Fibroblast of skin of back (primary cell): ENCODE measurements around the gene AK6. TPM values are rescaled to one million over a fixed set of nuclear protein-coding genes. Genes with fewer than 3 reads are reported as not detected.
A peak's percentile ranks its signal among the peaks of the same experiment; 100 is the strongest.
"Not testable (repeated sequence)": the region's sequence is repeated elsewhere in the genome, so short reads cannot be mapped to it uniquely, and the experiment has no call there.

ENCODE experiments used
- DNase-seq: peaks from one replicate; pipeline ENCODE4 v3.0.0-alpha.2; 2013
- polyA plus RNA-seq, 2 experiments: library from polyadenylated mRNA; unstranded; fragments of 120-200 nt; gene quantifications; one replicate each; pipeline ENCODE4 v1.2.1, GENCODE V29; 2013; ENCODE audit not compliant: insufficient read length in 2 of 2

The AK6 gene
- 42.8 TPM for polyA plus RNA-seq (2013, experiment 1 of 2; ENCODE audit: insufficient read length)
- polyA plus RNA-seq (2013, experiment 2 of 2; ENCODE audit: insufficient read length) = 30.3 TPM

DNA sequence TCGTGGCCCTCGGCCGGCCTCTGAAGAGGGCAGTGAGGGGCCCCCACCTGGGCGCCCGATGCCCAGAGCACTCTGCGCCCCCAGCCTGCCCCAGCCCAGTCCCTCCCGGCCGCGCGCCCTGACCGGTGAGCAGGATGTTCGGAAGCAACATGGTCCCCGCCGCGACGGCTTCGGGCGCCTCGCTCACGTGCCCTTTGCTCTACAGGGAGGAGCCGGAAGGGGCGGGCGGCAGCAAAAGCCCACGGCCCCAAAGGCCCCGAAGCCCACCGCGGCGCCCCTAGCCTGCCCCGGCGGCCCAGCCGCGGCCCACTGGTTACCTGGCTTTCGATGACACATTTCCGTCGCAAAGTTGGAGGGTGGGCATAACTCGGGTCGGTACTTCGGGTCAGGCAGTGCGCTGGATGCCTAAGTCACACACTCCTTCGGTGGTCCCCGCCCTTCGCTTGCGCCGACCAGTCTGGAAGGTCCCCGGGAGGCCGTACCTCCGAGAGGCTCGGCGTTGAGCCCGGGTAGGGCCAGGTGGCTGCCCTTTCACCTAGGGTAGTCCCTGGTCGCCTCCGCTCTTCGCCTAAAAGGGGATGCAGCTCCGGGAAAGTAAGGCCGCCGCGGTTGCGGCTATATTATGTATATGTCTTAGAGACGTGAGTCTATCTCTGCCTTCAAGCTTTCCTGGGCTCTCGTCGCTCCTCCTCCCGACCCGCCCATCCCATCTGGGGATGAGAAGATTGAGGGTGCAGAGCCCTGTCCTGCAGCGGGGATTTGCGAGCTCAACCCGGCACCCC lies at the start of gene AK6, which contains the start of the genes RAD17 and TAF9:
AK6 (minus strand) TSS at position 181 of the 782 bp plus-strand sequence; CDS start at position 151, 30 bp downstream.
RAD17 (plus strand) TSS at position 479 of the 782 bp plus-strand sequence. CDS start 2,391 bp downstream, outside the sequence.
TAF9 (minus strand) TSS at position 181 of the 782 bp plus-strand sequence. CDS start 3,783 bp downstream, outside the sequence.
- peak; percentile 90 for DNase-seq

DNA sequence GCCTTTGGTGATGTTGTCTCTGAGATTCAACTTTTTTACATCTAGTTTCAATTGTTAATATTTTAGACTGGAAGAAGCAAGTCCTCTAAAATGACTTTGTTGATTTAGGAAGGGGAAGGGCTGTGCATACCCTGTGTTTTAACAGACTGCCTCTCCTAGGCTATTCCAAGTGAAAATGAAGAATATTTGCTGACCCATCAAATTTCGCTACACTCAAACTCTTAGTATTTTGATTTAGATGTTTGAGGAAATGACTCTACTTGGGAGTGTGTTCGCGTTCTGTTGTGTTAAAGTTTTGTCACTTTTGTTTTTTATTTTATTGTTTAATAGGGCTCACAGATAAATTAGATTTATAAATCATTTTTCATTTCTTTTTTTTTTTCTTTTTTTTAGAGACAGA lies 49.2 kb upstream of the AK6 start:
- no peak for DNase-seq

DNA sequence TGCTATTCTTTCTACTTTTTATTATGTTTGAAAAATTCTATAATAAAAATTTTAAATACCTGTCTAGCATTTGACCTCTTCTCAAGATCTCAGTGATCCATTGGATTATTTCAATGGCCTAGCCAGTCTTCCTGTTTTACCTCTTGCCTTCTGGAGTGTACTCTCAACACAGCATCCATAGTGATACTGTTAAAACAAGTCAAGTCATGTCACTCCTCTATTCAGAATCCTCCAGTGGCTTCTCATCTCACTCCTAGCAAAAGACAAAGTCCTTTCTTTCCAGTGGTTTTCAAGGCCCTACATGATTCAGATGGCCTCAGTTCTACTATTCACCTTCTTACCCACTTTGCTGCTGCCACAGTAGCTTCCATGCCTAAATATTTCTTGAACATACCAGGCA lies 47.4 kb upstream of the AK6 start:
- DNase-seq = no peak

DNA sequence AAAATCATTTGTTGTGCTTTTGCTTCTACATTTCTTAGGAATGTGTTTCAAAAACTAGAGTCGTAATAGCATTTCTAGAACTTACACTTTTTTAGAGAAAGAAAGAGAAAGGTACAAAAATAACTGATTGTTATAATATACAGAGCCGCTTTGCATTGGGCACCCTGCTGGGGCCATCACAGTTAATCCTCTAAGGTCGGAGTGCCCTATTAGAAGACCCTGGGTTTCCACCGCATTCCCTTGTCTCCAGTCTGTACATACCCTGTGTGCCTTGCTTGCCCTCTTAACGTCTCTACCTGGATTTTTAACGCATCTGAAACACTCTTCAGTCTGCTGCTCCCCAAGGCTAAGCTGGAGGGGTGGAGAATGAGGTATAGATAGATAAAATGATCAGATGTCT lies 46.9 kb upstream of the AK6 start:
- DNase-seq = no peak

DNA sequence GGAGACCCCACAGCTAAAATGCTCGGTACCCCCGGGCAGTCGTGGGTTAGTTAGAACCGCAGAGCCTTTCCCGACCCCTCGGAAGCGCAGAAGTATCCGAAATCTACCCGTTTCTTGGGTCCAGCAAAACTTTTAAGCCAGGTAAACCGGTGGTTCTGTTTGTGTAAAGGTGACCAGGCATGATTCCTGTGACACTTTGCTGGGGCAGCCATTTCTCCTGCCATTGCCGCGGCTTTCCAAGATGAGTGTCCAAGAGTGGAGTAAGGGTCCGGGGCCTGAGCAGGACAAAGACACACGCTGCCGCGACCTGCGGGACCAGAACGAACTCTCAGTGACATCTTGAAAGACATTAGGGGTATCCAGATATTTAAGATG lies 46.3 kb upstream of the AK6 start:
- no peak for DNase-seq

DNA sequence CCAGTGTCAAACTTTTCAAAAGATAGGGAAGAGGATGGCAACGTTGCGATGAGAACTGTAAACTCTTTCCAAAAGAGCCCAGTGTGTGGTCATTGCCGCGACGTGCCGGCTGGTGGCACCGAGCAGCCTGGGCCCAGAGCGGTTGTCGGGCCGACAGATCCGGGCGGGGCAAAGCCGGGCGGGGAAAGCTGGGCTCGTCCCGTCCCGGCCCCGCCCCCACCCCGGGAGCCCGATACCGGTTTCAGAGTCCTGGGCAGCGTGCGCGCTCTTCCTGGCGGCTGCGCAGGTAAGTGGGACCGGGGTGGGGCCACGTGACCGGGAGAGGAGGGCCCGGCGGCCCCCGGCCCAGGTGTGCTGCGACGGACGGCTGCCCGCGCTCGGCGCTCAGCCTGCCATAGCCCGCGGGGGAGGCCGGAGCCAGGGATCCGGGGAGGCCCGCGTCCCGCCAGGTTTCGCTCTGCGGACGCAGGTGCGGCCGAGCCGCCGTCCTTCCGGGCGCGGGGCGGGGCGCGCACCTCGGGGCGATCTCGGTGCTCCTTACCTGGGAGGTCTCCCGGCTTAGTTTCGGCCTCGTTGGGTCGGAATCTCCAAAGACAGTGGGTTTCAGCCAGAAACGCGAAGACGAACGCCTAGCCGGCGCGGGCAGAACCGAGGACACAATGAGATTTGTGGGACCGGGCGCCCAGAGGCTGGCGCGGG lies 45.7 kb upstream of the AK6 start, which contains the start of gene MARVELD2:
MARVELD2 (plus strand) TSS at position 232 of the 699 bp plus-strand sequence. CDS start 4,270 bp downstream, outside the sequence.
- peak; percentile 16 for DNase-seq

DNA sequence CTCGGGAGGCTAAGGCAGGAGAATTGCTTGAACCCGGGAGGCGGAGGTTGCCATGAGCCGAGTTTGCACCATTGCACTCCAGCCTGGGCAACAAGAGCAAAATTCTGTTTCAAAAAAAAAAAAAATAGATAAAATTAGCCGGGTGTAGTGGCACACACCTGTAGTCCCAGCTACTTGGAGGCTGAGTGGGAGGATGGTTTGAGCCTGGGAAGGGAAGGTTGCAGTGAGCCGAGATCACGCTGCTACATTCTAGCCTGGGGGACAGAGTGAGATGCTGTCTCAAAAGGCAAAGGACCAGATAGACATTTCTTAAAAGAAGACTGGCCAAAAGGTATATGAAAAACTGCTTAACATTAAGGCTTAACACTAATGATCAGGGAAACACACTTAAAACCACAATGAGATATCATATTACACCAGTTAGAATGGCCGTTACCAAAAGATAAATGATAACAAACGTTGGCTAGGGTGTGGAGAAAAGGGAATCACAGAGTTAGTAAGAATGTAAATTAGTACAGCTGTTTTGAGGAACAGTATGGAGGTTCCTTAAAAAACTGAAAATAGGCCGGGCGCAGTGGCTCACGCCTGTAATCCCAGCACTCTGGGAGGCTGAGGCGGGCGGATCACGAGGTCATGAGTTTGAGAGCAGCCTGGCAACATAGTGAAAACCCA lies 35.5 kb upstream of the AK6 start:
- no peak for DNase-seq

DNA sequence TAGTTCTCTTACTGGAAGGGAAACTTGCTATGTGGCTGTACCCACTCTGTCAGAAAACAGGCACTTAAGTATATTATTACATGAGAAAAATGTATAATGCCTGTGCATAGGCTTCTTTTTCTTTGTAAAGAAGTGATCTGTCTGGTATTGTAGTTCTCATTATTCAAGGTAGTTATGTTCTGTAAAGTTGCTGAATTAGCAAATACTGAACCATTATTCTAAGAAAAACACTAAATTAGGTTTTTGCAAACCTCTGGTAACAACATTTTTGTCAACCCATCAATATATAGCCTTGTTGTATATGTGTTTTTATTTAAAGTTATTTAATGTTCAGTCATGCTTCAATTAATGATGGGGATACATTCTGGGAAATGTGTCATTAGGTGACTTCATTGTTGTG lies 9.1 kb upstream of the AK6 start:
- DNase-seq = no peak

DNA sequence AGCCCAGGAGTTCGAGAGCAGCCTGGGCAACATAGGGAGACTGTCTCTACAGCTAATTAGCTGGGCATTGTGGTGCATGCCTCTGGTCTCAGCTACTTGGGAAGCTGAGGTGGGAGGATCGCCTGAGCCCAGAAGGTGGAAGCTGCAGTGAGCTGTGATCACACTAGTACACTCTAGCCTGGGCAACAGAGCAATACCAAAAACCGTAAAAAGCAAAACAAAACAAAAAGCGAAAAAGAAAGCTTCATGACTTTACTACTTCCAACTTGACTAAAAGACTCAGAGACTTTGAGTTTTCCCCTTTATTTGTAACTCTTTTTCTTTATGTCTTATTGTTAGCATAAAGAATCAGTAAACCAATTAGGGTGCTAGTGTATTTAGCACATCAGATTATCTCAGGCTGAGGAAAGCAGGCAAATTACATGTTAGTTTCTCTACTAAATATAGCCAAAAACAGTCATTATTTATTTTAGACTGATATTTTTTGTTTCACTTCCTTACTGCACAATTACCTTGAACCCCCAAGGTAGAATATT lies 5.7 kb upstream of the AK6 start:
- DNase-seq = no peak

DNA sequence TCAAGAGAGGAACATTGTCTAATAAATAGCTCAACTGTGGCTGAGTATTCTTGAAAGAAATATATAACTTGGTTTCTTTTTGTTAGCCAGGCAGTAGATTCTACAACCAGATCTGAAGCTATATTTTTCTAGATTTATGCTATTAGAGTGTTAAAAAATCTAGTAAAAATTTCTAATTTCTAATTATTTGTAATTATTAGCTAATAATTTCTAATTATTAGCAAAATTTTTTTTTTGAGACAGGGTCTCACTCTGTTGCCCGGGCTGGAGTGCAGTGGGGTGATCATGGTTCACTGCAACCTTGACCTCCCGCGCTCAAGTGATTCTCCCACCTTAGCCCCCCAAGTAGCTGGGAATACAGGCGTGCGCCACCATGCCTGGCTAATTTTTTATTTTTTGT lies 3.1 kb upstream of the AK6 start:
- no peak for DNase-seq

DNA sequence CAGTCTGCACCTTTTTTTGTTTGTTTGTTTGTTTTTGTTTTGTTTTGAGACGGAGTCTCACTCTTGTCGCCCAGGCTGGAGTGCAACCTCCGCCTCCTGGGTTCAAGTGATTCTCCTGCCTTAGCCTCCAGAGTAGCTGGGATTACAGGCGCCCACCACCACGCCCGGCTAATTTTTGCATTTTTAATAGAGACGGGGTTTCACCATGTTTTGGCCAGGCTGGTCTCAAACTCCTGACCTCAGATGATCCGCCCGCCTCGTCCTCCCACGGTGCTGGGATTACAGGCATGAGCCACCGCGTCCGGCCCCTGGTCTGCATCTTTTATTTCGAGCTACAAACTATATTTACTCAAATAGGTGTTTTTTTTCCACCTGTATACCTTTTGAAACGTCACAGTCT lies 1.0 kb upstream of the AK6 start:
- DNase-seq = not testable (repeated sequence)

DNA sequence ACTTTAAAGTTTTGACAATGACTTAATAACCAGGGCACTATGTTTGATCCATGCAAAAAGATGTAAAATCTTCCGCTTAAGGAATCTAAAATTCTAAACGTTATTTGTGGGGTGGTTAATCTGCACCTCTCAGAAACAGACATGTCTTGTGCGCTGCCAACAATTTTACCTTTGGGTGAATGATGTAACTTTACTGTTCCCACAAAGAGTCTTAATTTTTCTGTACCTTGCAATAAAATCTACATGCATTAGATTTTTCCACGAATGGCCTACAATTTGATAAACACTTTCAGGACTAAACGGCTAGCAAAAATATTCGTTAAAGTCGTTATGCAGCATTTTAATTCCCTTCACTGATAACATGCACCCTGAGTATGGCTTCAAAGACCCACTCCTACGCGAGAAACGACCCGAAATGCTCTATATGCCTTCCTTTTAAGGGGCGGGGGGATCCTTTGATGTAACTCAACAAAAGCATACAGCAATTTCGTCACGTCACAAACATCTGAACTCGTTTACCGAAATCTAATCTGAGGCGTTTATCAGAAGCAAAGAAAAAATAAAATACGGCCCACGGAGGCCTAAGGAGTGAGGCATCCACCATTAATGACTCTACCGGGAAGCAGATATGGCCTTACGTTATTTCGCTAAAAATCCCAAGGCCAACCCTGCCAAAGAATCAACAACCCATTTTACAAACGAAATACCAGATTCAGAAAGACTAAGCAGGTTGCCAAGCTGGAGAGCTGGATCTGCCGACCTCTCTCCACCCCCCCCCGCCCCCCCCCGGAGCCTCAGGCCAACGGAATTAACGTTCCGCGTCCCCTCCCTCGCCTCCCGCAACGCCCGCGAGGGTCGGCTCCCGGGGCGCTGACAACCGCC lies 621 bp downstream of the AK6 start:
- no peak for DNase-seq

DNA sequence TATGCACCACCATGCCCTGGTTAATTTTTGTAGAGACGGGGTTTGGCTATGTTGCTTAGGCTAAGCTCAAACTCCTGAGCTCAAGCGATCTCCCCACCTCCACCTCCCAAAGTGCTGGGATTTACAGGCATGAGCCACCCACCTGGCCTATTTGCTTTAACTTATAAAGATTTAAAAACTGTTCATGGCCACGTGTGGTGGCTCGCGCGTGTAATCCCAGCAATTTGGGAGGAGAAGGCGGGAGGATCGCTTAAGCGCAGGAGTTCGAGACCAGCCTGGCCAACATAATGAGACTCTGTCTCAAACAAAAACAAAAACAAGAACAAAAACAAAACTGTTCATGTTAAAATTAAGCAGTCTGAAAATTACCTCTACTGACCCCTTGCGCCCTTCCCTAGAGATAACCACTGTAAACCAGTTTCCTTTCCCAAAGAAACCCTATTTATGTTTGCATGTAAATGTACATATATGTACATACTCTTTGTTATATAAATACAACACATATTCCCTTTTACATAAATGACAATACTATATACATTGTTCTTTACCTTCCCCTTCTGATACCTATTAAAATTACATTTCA lies 1.5 kb downstream of the AK6 start:
- DNase-seq = no peak

DNA sequence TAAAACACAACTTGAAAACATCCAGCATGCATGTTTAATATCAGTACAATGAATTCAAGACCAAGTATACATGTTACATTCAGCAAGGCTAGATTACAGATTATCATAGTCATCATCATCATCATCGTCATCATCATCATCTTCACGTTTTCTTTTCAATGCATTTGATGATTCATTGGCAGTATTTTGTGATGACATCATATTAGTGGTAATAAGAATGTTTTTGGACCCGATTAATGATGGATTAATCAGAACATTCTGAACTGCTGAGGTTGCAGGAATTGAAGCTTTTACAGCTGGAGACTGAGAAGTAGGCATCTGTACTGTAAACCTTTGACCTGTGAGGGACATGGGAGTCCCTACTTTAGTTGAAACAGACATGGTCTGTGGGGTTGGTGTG lies 4.5 kb downstream of the AK6 start:
- no peak for DNase-seq

DNA sequence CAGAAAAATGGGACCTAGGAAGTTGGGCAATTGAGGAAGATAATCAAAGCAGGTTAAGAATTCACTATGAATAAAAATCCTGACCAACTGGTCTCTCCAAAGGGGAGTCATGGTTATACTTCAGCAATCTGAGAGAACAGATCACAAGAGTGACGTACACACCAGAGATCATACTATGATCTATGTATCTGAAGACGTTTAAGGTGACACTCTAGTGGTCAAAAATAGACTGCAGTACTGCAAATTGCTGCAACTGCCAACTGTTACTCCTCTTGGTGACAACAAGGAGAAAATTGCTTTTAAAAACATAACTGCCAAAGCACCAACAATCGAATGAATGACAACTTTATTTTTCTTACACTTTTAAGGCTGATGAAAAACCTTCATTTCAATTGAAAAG lies 4.9 kb downstream of the AK6 start:
- peak; percentile 33 for DNase-seq

DNA sequence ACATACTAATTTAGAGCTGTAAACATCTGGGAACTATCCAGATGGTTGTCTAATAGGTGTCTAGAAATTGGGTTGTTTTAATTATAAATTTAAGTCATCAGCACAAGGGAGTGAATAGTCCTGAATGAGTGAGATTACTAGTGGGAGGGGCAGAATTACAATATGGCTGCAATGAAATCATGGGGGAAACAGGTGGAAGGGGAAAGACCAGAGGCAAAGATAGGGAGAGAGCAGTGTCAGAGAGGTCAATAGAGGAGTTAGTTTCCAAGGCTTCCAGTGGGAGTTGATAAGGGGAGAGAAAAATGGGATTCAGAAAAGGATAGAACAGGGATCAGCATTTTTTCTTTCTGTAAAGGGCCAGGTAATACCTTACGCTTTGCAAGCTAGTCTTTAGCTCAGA lies 8.9 kb downstream of the AK6 start:
- no peak for DNase-seq

DNA sequence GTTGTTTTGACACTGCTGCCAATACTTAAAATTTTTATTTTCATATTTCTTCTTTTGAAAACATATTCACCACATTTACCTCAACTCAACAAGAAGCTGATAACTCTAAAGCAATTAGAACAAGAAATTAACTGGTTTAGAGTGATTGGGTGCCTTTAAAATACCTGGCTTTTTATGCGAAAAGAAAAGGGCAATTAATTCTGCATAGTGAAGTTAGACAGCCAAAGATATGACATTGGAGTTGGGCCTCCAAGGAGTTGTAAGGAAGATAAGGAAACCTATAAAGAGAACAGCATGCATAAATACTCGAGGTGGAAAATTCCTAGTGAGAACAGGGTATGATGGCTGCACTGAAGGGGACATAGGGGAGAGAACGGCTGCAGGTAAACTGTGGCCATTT lies 9.6 kb downstream of the AK6 start:
- DNase-seq = no peak

DNA sequence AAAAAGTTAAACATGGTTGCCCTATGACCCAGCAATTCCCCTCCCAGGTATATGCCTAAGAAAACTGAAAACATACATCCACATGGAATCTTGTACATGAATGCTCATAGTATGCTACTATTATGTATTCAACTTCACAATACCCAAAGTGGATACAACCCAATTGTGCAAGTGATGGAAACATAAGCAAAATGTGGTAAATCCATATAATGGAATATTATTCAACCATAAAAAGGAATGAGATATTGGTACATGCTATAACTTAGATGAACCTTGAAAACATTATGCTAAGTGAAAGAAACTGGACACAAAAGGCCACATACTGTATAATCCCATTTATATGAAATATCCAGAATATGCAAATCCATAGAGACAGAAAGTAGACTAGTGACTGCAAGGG lies 18.7 kb downstream of the AK6 start:
- DNase-seq = no peak

DNA sequence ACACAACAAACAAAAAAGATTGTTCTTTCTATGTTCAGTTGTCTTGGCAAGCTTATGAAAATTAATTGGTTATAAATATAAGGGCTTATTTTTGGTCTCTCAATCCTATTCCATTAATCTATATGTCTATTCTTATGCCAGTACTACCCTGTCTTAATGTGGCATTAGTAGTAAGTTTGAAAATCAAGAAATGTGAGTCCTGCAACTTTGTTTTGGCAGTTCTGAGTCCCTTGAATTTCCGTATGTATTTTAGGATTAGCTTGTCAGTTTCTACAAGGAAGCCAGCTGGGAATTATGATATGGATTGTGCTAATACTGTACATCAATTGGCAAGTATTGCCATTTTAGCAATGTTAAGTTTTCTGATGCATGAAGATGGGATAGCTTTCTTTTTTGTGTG lies 26.2 kb downstream of the AK6 start:
- no peak for DNase-seq

DNA sequence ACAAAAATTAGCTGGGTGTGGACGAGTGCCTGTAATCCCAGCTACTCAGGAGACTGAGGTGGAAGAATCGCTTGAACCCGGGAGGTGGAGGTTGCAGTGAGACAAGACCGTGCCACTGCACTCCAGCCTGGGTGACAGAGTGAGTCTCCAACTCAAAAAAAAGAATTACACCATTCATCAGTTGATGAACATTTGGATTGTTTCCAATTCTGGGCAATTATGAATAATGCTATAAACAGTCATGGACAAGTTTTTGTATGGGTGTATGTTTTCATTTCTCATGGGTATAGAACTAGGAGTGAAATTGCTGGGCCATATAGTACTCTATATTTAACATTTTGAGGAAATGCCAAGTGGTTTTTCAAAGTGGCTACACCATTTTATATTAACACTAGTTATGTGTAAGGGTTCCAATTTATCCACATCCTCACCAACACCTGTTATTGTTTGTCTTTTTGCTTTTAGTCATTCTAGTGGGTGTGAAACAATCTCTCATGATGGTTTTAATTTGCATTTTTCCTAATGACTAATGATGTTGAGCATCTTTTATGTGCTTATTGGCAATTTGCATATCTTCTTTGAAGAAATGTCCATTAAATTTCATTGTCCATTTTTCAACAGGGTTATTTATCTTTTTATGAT lies 27.7 kb downstream of the AK6 start:
- peak; percentile 40 for DNase-seq
